ENCODE data around the gene COMMD6. TPM values are rescaled to one million over a fixed set of nuclear protein-coding genes. Genes with fewer than 3 reads are reported as not detected.

COMMD6 gene
- total and polyA plus RNA-seq, 8 donors, result 15.4 to 372 (median 152) TPM

- intact Hi-C loops (cut with DNase I; ENCODE audit: low total_unique reads), result no loop called here
- Histone ChIP-seq H3K27me3 (no peaks in the 10 kb centered on the region), H3K27ac (peak overlapping the region in 1 of 5 donors; percentile 29), H3K4me3 (no peak overlapping the region), H3K4me1 (peaks cover 0 to 25% (median 5%) of the 10 kb centered on the region in 4 donors), H3K36me3 (peaks cover 0 to 42% (median 31%) of the 10 kb centered on the region in 4 donors), H3K9me3 (no peaks in the 10 kb centered on the region)
- 58 to 69% (median 59%) methylated on average over 2 of the region's 2 CpGs for WGBS, 5 donors
- DNase-seq, result no peak
- TF ChIP-seq POLR2AphosphoS5 (IDR thresholded peaks at IDR 0.05) (no peak), EP300 (IDR thresholded peaks at IDR 0.05) (no peak)
- TF ChIP-seq, protein P1, sequence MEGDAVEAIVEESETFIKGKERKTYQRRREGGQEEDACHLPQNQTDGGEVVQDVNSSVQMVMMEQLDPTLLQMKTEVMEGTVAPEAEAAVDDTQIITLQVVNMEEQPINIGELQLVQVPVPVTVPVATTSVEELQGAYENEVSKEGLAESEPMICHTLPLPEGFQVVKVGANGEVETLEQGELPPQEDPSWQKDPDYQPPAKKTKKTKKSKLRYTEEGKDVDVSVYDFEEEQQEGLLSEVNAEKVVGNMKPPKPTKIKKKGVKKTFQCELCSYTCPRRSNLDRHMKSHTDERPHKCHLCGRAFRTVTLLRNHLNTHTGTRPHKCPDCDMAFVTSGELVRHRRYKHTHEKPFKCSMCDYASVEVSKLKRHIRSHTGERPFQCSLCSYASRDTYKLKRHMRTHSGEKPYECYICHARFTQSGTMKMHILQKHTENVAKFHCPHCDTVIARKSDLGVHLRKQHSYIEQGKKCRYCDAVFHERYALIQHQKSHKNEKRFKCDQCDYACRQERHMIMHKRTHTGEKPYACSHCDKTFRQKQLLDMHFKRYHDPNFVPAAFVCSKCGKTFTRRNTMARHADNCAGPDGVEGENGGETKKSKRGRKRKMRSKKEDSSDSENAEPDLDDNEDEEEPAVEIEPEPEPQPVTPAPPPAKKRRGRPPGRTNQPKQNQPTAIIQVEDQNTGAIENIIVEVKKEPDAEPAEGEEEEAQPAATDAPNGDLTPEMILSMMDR (IDR thresholded peaks at IDR 0.05), result no peak
These were observed 20.7 kb upstream of the COMMD6 start for GRCh38 chr13:75558145-75558840.

- H3K36me3 ChIP-seq, result peaks cover 0 to 36% (median 25%) of the 10 kb centered on the region in 4 donors
- no peaks in the 10 kb centered on the region for H3K27me3 ChIP-seq
- 91 to 100% (median 92%) methylated on average over 2 of the region's 2 CpGs for WGBS, 5 donors
- peaks cover 0 to 25% (median 8%) of the 10 kb centered on the region in 4 donors for H3K4me1 ChIP-seq
- TF ChIP-seq POLR2AphosphoS5 (IDR thresholded peaks at IDR 0.05) (no peak), POLR2A (IDR thresholded peaks at IDR 0.05) (no peak), EP300 (IDR thresholded peaks at IDR 0.05) (no peak)
- TF ChIP-seq, protein P1 (IDR thresholded peaks at IDR 0.05), result no peak
- intact Hi-C loops (cut with DNase I; ENCODE audit: low total_unique reads), result no loop called here
- H3K4me3 ChIP-seq, result no peak overlapping the region
- no peak overlapping the region for H3K27ac ChIP-seq
- no peak for DNase-seq
- H3K9me3 ChIP-seq, result no peaks in the 10 kb centered on the region
These were observed 19.3 kb upstream of the COMMD6 start for GRCh38 chr13:75556961-75557360.

GRCh38 chr13:75555836-75556235 lies 18.2 kb upstream of the COMMD6 start:
- peaks cover 0 to 25% (median 21%) of the 10 kb centered on the region in 4 donors for H3K36me3 ChIP-seq
- no peak for TF ChIP-seq POLR2A (IDR thresholded peaks at IDR 0.05)
- TF ChIP-seq POLR2AphosphoS5 (IDR thresholded peaks at IDR 0.05), result no peak
- TF ChIP-seq, protein P1 (IDR thresholded peaks at IDR 0.05), result no peak
- TF ChIP-seq EP300 (IDR thresholded peaks at IDR 0.05), result no peak
- 70 to 92% (median 78%) methylated on average over 1 of the region's 1 CpG for WGBS, 5 donors
- no peak overlapping the region for H3K4me3 ChIP-seq
- intact Hi-C loops (cut with DNase I; ENCODE audit: low total_unique reads), result no loop called here
- no peaks in the 10 kb centered on the region for H3K27me3 ChIP-seq
- H3K27ac ChIP-seq, result no peak overlapping the region
- H3K9me3 ChIP-seq, result no peaks in the 10 kb centered on the region
- H3K4me1 ChIP-seq, result peaks cover 5 to 33% (median 15%) of the 10 kb centered on the region in 4 donors
- DNase-seq, result no peak

DNA sequence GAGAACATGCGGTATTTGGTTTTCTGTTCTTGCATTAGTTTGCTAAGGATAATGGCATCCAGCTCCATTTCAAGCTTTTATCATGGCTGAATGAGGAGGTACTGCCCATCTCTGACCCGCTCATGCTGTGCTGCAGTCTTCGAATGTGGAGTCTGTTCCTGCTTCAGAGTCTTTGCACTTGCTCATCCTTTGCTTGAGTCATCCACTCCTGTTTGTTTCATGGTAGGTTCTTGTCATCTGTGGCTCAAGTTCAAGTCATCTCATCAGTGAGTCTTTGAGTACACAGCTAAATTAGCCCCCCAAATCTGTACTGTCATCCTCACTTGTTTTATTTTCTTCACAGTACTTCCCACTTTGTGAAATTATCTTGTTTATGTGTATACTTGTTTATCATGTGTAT lies 17.3 kb upstream of the COMMD6 start:
- Histone ChIP-seq H3K9me3 (no peaks in the 10 kb centered on the region), H3K4me1 (peaks cover 13 to 42% (median 22%) of the 10 kb centered on the region in 4 donors), H3K27me3 (no peaks in the 10 kb centered on the region), H3K36me3 (peaks cover 0 to 22% (median 19%) of the 10 kb centered on the region in 4 donors), H3K27ac (no peak overlapping the region), H3K4me3 (no peak overlapping the region)
- 95 to 100% (median 98%) methylated on average over 3 of the region's 3 CpGs for whole genome bisulfite sequencing, 5 donors
- TF ChIP-seq EP300 (IDR thresholded peaks at IDR 0.05) (no peak), POLR2A (IDR thresholded peaks at IDR 0.05) (no peak), POLR2AphosphoS5 (IDR thresholded peaks at IDR 0.05) (no peak)
- TF ChIP-seq, protein P1 (IDR thresholded peaks at IDR 0.05), result no peak
- no peak for DNase-seq
- intact Hi-C loops (cut with DNase I; ENCODE audit: low total_unique reads), result no loop called here

All from stomach (tissue), 9 donors.